ENCODE data around the gene RSPO3. TPM values are rescaled to one million over a fixed set of nuclear protein-coding genes. Genes with fewer than 3 reads are reported as not detected.

The RSPO3 gene
- total and polyA plus RNA-seq, 7 donors: 12.6 to 32.1 (median 27.4) TPM

GRCh38 chr6:127077886-127078285, 40.6 kb upstream of the RSPO3 start:
- intact Hi-C loops (cut with DNase I): loop anchor here (10.0 kb wide), 2 partner anchors 273 to 423 kb away; no protein-coding TSS in a partner anchor
- no peak for TF ChIP-seq CTCF (IDR thresholded peaks at IDR 0.05)
- no peak overlapping the region for H3K27ac ChIP-seq
- ATAC-seq: no peak
- WGBS, 3 donors: 84 to 96% (median 84%) methylated on average over 2 of the region's 2 CpGs
- H3K4me3 ChIP-seq: no peak overlapping the region
- DNase-seq: no peak
- H3K27me3 ChIP-seq (ENCODE audit: insufficient read depth in 3 of 3, low read length in 2 of 3): no peaks in the 10 kb centered on the region
- H3K36me3 ChIP-seq (ENCODE audit: insufficient read depth in 1 of 2, low read depth in 1 of 2): no peaks in the 10 kb centered on the region
- H3K9me3 ChIP-seq: no peaks in the 10 kb centered on the region
- H3K4me1 ChIP-seq: no peaks in the 10 kb centered on the region

- no peak overlapping the region for H3K27ac ChIP-seq
- intact Hi-C loops (cut with DNase I): loop anchor here (10.0 kb wide), 2 partner anchors 274 to 424 kb away; no protein-coding TSS in a partner anchor
- no peaks in the 10 kb centered on the region for H3K9me3 ChIP-seq
- DNase-seq: no peak
- ATAC-seq: no peak
- WGBS, 3 donors: 96 to 97% (median 96%) methylated on average over 5 of the region's 5 CpGs
- H3K4me1 ChIP-seq: no peaks in the 10 kb centered on the region
- TF ChIP-seq CTCF (IDR thresholded peaks at IDR 0.05): no peak
- no peaks in the 10 kb centered on the region for H3K36me3 ChIP-seq (ENCODE audit: insufficient read depth in 1 of 2, low read depth in 1 of 2)
- H3K4me3 ChIP-seq: no peak overlapping the region
- no peaks in the 10 kb centered on the region for H3K27me3 ChIP-seq (ENCODE audit: insufficient read depth in 3 of 3, low read length in 2 of 3)
Observed at GRCh38 chr6:127078669-127079068, 39.8 kb upstream of the RSPO3 start.

GRCh38 chr6:127079681-127080080, 38.8 kb upstream of the RSPO3 start:
- intact Hi-C loops (cut with DNase I): loop anchor here (10.0 kb wide), 2 partner anchors 275 to 425 kb away; no protein-coding TSS in a partner anchor
- Histone ChIP-seq H3K9me3 (no peaks in the 10 kb centered on the region), H3K27ac (no peak overlapping the region), H3K27me3 (ENCODE audit: insufficient read depth in 3 of 3, low read length in 2 of 3) (no peaks in the 10 kb centered on the region), H3K4me1 (no peaks in the 10 kb centered on the region), H3K36me3 (ENCODE audit: insufficient read depth in 1 of 2, low read depth in 1 of 2) (no peaks in the 10 kb centered on the region), H3K4me3 (no peak overlapping the region)
- peak in 2 of 4 donors; percentile 72 for ATAC-seq
- no peak for DNase-seq
- no peak for TF ChIP-seq CTCF (IDR thresholded peaks at IDR 0.05)

- no peak for DNase-seq
- H3K36me3 ChIP-seq (ENCODE audit: insufficient read depth in 1 of 2, low read depth in 1 of 2): no peaks in the 10 kb centered on the region
- no peaks in the 10 kb centered on the region for H3K4me1 ChIP-seq
- intact Hi-C loops (cut with DNase I): no loop called here
- WGBS, 3 donors: 40 to 45% (median 43%) methylated on average over 3 of the region's 3 CpGs
- H3K4me3 ChIP-seq: no peak overlapping the region
- H3K27me3 ChIP-seq (ENCODE audit: insufficient read depth in 3 of 3, low read length in 2 of 3): no peaks in the 10 kb centered on the region
- TF ChIP-seq CTCF (IDR thresholded peaks at IDR 0.05): no peak
- H3K9me3 ChIP-seq: no peaks in the 10 kb centered on the region
- no peak for ATAC-seq
- no peak overlapping the region for H3K27ac ChIP-seq
Observed at GRCh38 chr6:127080081-127080480, 38.4 kb upstream of the RSPO3 start.

- DNase-seq: no peak
- Histone ChIP-seq H3K36me3 (ENCODE audit: insufficient read depth in 1 of 2, low read depth in 1 of 2) (no peaks in the 10 kb centered on the region), H3K4me1 (no peaks in the 10 kb centered on the region), H3K9me3 (no peaks in the 10 kb centered on the region), H3K27ac (no peak overlapping the region), H3K27me3 (ENCODE audit: insufficient read depth in 3 of 3, low read length in 2 of 3) (no peaks in the 10 kb centered on the region), H3K4me3 (no peak overlapping the region)
- TF ChIP-seq CTCF (IDR thresholded peaks at IDR 0.05): no peak
- intact Hi-C loops (cut with DNase I): no loop called here
- no peak for ATAC-seq
- 83 to 94% (median 86%) methylated on average over 2 of the region's 2 CpGs for WGBS, 3 donors
Observed at GRCh38 chr6:127083231-127083962, 35.1 kb upstream of the RSPO3 start.

All from psoas muscle (tissue), 8 donors.